RKO (cell line): ENCODE results near the gene SBNO2.

ENCODE experiments used
- DNase-seq: peaks from one replicate; pipeline ENCODE4 v3.0.0-alpha.2; 2016; ENCODE audit warnings: low spot score

SBNO2 gene

DNA sequence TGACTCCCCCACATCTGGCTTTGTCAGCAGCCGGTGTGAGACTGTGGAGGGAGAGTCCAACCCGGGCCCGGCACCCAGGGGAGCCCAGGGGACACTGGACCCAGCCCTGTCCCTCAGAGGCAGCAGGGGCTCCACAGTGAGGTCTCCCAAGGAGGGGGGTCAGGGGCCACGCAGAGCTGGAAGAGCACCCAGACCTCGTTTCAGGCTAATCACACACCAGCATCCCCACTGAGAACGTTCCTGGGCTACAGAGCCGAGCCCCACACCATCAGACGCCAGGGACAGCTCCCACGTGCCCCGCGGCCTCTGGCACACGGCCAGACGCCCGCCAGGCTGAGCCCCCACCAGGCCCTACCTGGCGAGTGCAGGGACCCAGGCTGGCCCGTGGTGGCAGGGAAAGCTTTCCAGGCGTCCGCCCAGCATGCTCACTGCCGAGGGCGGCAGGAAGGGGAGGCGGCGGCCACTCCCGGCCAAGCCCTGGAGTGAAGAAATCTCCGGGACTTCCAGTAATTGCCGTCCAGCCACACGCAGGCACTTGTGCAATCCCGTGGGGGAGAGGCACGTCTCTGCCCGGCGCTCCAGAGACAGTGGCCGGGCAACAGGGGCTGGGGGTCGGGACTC is 19.2 kb downstream of the SBNO2 start:
- DNase-seq, result no peak

DNA sequence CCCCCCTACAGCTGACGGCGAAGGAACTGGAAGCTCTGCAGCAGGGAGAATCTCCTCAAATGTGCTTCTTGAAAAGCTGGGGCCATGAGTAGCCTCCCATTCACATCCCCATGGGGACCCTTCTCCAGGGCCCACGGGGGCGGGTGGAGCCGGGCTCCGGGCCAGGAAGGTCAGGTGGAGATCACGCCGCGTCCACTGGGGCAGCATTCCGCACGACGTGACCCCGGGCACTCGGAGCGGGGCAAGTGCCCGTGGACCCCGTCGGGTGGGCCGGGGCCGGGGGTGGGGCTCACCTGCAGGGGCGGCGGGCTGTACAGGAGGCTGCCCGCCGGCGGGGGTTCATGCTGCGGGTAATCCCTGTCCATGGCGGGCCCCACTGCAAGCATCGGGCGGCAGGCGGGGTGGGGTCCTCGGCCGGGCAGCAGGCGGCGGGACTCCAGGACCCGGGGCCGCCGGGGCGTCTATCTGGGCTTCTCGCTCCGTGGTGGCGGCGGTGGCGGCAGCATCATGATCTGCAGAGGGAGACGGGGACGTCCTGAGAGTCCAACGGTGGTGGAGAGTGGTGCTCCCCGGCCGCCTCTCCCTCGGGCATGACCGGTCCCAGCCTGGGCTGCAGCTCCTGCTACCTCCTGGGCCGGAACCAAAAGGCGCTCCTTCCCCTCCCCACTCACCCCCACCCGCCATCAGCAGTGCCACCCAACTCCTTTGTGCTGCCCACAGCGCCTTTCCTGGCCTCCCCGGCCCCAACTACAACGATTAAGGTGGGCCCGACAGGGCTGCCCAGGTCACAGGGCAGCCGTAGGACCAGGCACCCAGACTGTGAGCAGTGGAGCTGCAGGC is 20.0 kb downstream of the SBNO2 start:
- no peak for DNase-seq

DNA sequence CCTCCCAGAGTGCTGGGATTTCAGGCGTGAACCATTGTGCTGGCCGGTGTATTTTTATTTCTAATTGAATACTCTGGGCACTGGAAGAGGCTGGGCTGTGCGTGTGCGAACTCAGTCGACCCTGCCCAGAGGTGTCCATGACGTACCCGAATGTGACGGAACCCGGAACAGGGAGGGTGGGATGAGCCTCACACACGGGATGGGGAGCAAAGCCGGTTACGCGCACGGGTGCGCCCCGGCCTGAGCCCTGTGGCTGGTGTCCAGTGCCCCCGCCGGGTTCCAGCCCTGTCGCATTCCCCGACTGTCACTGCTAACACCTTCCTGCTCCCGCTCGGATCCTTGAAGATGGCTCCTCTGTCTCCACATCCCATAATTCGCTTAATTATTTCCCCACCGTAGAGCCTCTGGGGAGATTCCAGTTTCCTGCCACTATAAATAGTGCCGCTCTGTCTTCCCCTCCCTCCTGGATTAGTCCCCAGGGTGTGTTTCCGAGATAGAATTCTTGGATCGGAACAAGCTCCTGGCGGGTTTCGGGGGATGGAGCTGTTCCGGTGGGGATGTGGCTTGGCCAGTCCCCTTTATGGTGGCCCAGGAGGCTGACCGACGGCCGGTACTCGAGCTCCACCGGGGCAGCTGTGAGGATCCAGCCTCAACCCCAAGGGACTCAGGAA is 22.0 kb downstream of the SBNO2 start:
- DNase-seq, result no peak

DNA sequence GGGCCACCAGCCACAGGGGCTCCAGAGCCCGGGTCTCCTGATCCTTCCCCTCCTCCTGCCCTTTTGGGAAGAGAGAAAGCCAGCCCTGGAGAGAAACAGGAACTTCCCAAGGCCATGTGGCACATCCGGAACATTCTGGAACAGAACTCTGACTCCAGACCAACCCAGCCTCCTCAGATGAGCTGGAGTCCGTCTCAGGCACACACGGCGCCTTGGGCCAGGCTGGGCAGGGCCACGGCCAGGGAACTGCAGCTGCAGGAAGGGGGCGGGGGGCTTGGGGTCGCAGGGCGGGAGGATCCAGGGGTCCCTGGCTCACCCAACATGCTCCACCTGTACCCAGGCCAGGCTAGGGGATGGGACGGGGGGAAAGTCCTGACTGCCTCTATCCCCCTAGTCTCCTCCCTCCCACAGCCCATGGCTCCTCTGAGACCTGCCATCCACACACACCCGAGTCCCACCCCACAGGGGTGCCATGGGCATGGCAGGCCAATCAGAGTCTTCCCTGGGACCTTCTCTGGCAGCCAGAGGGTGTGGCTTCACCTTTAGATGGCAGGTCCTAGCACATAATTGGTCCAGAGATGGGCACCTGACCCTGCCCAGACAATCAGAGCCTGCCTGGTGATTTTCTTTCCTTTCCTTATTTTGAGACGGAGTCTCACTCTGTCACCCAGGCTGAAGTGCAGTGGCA is 22.9 kb downstream of the SBNO2 start:
- no peak for DNase-seq

DNA sequence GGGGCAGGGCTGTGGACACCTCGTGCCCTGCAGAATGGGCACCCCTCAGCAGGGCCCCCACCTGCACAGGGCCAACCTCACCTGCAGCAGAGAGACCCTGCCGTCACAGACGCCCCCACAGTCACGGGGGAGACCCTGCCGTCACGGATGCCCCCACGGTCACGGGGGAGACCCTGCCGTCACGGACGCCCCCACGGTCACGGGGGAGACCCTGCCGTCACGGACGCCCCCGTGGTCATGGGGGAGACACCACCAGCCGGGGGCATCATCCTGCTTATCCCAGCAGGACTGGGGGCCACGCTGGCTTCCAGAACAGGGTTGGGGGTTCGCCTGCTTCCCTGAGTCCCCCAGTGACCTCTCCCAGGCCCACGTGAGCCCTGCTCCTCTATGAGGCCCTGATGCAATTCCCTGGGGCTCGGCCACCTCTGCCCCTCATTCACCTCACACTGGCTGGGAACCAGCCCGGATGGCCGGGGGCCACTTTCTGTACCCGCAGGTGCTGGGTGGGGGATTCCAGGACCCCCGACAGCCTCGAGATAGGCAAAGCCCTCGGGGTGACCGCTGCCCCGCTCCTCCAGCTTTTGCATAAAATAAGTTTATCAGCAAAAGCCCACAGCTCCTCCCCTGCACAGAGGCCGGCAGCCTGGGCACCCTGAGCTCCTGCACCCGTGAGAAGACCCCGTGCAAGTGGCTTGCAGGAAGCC is 23.6 kb downstream of the SBNO2 start:
- DNase-seq, result no peak

DNA sequence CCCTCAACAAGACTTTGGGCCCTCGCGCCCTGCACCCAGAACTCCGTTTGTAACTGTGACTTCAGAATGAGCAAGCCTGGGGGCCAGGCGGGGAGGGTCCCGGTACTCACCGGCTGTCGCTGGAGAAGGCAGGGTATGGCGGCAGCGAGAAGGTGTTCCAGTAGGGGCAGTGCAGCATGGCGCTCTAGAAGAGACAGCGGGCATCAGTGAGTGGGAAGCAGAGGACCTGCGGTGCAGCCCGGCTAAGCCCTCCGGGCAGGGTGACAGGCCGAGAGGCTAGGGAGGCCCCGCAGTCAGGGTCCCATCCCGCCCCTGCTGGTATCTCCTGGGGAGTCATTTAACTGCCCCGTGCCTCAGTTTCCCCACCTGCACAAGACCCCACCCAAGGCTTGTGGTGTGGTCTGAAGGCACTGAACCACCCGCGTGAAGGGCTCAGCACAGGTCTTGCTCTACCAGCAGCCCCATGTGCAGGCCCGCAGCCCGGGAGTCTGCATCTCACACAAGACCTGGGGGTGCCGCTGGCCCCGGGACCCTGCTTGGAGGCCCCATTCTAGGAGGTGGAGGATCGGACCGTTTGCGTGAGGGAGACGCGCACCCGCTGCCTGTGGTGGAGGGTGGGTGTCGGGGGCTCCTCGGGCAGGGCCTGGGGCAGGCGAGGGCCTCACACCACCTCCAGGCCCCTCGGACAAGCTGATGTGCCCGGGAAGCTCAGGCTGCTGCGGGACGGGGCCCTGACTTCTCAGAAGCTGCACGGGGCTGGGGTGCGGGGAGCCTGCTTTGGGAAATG is 24.6 kb downstream of the SBNO2 start:
- no peak for DNase-seq

DNA sequence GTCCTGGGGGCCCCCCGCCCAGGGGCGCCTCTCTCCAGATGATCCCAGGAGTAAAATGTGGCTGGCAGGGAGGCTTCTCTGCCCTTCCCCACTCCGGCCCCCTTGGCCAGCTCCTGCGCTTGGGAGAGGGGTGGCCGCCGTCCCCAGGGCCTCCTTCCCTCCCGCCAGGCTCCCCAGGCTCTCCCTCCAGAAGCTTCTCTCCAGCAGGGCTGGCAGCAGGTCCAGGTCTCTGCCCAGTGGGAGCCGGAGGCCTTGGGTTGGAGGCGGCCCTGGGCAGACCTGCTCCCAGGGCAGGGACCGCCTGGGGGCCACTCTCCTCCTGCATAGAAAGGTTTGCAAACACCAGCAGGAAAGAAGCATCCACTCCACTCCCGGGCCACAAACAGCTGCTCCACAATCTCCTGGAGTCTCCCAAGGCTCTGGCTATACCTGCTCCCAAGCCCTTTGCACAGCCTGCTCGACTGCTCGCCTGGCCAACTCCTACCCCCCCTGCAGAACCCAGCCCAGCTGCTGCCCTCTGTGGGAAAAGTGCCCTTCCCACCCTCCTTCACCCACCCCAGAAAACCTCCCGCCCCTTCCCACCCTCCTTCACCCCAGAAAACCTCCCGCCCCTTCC is 26.0 kb downstream of the SBNO2 start:
- DNase-seq, result no peak

DNA sequence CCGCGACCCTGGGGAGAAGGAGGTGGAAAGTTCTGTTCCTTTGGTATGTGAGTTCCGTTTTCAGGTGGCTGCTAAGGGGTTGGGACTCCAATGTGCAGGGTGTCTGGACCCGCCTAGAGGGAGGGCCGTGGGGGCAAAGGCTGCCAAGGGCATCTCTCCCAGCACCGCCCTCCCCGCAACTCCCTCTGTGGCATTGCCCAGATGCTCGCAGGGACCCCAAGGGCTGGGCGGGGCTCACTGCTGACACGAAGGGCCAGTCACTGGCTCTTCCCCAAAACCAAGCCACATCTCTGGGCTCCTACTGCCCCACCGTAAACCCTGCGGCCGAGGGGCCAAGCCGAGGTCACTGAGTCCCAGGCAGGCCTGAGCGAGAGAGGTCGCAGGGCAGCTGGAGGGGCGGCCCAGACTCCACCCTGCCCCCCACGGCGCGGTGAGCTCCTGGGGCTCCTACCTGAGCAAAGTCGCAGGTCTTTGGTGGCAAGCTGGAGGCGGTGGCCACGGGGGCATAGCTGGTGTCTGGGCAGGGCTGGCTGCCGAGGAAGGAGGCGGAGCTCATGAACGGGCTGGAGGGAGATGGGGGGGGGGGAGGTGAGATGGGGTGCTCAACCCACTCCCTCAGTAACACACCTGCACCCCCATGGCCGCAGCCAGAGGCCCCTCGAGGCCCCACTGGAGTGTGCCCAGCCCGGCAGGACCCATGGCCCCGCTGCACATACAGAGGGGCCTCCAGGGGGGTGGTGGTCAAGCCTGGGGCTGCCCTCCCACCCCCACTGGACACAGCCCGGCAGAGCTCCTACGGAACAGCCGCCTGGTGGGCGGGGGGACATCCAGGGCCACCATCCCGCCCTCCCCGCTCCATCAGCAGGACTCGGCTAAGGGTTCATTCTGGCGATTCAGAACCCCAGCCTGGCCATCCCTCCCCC is 26.9 kb downstream of the SBNO2 start:
- DNase-seq, result no peak

DNA sequence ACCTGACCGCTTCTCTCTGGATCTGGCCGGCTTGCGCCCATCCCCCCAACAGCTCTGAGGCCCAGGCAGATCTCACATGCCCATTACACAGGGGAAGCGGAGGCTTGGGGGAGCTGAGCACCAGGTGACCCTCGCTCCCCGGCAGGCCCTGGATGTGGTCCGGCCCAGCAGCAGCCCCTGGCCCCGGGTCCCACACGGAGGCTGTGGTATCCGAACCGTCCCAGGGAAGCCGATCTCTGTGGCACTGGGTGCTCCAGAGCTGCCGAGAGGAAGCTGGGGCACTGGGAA is 27.7 kb downstream of the SBNO2 start:
- no peak for DNase-seq

DNA sequence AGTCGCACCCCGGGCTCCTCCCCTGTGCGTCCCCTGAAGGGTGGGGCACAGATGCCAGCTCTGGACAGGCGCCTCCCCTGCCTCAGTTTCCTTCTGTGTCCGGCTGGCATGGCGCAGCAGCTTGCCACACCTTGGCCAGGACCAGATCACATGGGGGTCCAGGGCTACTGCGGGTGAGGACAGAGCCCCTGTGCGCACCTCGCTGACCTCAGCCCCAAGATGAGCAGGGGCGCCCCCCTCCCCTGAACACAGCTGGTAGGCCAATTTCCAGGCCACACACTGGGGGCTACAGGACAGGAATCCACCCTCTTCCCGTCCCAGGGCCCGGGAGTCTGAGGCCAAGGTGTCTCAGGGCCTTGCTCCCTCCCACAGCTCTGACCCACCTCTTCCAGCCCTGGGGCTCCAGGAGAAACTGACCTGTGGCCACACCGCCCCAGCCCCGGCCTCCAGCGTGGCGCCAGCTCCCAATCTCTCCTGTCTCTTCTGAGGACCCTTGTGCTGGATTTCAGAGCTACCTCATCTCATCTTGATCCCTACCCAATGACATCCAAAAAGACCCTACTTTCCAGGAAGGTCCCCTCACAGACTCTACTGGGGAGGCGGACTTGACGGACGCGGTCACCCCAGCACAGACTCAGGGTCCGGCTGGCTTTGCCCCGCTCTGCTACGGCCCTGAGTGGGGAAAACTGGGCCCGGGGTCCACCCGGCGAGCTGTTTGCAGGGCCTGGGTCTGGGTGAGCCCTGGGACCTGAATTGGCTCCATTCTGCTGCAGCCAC is 28.2 kb downstream of the SBNO2 start:
- DNase-seq, result no peak

DNA sequence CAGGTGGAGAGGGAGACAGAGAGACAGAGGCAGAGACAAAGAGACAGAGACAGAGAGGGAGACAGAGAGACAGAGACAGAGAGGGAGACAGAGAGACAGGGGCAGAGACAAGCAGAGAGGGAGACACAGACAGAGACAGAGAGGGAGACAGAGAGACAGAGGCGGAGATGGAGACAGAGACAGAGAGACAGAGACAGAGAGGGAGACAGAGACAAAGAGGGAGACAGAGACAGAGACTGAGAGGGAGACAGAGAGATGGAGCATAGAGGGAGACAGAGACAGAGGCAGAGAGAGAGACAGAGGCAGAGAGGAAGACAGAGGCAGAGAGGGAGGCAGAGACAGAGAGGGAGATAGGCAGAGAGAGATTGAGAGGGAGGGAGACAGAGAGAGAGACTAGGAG is 29.3 kb downstream of the SBNO2 start:
- no peak for DNase-seq

DNA sequence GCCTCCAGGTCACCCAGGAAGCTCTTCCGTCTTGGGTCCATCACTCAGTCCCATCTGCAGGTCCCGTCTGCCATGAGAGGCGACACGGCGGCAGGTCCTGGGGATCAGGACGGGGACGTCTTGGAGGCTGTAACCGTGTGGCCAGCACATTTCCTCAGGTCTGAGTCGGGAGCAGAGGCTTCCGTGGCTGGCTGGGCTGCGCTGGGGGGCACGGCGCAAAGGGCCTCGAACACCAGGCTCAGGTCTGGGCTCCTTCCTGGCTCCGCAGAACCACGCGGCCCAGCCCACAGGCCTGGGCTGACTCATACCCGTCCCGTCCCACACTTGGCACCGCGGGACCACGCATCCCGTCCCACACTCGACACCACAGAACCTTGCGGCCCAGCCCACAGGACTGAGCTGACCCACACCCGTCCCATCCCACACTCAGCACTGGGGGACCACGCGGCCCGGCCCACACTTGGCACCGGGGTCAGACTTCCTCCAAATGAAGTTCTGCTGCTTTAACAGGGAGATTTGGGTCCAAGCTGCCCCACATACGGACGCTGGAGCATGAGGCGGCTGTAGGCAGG is 30.2 kb downstream of the SBNO2 start:
- DNase-seq, result no peak

DNA sequence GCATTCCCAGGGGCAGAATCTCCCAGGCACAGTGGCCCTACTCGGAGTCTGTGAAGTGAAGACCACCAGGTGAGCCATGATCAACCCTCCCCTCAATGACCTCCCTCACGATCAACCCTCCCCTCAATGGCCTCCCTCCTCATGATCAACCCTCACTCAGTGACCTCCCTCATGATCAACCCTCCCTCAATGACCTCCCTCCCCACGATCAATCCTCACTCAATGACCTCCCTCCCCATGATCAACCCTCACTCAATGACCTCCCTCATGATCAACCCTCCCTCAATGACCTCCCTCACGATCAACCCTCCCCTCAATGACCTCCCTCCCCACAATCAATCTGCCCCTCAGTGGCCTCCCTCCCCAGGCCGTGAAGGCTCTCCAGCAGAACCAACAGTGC is 32.1 kb downstream of the SBNO2 start:
- DNase-seq, result no peak

DNA sequence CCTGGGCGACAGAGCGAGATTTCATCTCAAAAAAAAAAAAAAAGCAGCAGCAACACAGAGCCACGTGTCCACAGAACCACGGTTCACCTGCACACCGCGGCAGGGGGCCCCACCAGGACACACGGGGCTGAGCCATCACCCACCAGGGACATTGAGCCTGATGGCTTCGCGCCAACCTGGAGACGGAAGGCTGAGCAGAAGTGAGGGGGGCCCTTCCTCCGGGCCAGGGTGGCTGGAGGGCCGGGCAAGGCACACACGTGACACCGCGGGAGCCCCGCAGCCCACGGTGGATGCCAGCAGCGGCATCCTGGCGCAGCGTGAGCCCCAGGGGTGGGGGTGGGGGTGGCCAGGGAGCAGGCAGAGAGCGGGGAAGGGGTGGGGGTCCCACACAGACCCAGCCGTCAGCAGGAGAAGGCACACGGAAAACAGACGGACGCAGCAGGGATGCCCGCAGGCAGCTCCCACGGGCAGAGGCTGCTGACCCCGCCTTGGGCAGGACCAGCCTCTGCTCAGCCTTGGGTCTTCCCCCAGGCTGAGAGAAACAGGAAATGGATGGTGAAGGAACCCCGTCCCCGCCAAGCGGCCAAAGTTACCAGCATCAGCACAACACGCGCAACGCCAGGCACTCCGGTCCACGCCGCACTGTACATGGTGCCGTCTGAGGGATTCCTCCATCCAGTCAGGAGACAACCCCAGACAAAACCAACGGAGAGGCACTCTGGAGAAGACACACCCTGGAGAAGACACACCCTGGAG is 33.6 kb downstream of the SBNO2 start:
- DNase-seq, result no peak

DNA sequence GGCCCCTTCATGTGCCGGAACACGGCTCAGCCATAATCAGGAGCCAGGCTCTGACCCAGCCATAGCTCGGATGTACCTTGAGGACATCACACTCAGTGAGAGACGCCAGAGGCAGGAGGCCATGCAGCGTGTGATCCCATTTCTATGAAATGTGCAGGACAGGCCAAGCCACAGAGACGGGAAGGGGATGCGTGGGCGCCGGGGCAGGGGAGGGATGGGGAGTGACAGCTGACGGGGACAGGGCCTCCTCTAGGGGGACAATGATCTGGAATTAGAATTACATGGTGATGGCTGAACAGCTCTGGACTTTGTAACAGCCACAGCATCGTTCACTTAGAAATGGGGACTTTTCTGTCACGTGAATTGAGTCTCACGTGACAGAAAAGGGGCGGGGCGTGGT is 34.9 kb downstream of the SBNO2 start:
- DNase-seq, result no peak

DNA sequence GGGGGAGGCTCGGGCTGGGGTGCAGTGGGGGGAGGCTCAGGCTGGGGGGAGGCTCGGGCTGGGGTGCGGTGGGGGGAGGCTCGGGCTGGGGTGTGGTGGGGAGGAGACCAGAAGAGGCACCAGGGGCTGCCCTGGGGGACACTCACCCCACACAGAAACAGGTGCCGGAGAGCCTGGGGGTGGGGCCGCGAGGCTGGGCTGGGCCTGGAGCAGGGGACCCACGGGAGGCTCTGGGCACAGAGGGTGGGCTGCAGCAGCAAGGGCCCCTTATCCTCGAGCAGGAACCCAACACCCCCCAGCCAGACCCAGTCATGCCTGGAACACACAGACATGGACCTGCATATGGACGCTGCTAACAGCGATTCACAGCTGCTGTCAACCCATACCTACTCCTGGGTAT is 35.9 kb downstream of the SBNO2 start:
- DNase-seq, result no peak

DNA sequence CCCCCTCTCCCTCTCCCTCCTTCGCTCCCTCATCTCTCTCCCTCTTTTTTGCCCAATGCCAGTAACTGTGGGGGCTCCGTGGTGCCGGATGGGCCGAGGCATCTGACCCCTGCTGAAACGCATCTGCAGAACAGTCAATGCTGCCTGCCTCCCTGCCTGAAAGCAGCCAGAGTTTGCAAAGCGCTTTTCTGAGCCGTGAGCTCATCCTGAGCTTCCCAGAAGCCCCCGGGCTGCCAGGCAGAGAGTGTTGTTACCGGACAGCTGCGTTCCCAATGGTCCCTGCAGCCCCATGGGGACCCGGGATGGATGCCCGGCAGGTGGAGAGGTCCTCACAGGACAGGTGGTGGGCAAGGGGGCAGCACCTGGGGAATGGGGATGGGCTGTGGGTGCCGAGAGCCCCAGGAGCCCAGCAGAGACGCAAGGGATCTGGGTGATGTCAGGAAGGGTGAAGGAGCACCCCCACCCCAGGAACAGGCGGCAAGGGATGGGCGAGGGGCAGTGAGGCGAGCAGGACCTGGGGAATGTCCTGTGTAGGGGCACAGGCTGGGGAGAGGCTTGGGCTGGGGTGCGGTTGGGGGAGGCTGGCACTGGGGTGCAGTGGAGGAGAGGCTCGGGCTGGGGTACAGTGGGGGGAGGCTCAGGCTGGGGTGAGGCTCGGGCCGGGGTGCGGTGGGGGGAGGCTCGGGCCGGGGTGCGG is 37.3 kb downstream of the SBNO2 start:
- no peak for DNase-seq
